Measurements from ENCODE around the gene CASQ1. TPM values are rescaled to one million over a fixed set of nuclear protein-coding genes. Genes with fewer than 3 reads are reported as not detected.

Gene CASQ1
- total RNA-seq, 2 experiments from 2014 or later = not detected

GRCh38 chr1:160171980-160172379 is 18.4 kb upstream of the CASQ1 start:
- Mint-ChIP-seq H3K4me1 (peaks cover 10% of the 10 kb centered on the region), H3K27ac (no peak overlapping the region), H3K27me3 (peaks cover 12% of the 10 kb centered on the region), H3K9me3 (no peaks in the 10 kb centered on the region), H3K36me3 (ENCODE audit: low read depth) (no peaks in the 10 kb centered on the region), H3K4me3 (no peak overlapping the region)
- CTCF ChIA-PET = interaction anchor here (1.0 to 1.3 kb wide), 3 partner anchors 27 to 120 kb away, joined by 3 to 4 read pairs (median 3); no protein-coding TSS in a partner anchor
- DNase-seq = no peak
- POLR2A ChIA-PET = no interaction called here

- no peak overlapping the region for H3K27ac Mint-ChIP-seq
- H3K36me3 Mint-ChIP-seq (ENCODE audit: low read depth) = no peaks in the 10 kb centered on the region
- H3K4me1 Mint-ChIP-seq = peaks cover 1% of the 10 kb centered on the region
- H3K4me3 Mint-ChIP-seq = no peak overlapping the region
- CTCF ChIA-PET = interaction anchor here (1.0 kb wide), 1 partner anchor 43 kb away, joined by 3 read pairs; no protein-coding TSS in a partner anchor
- POLR2A ChIA-PET = no interaction called here
- H3K27me3 Mint-ChIP-seq = peaks cover 20% of the 10 kb centered on the region
- H3K9me3 Mint-ChIP-seq = no peaks in the 10 kb centered on the region
- no peak for DNase-seq
Observed at GRCh38 chr1:160177231-160177630, 13.1 kb upstream of the CASQ1 start.

- DNase-seq = no peak
- Mint-ChIP-seq H3K27me3 (peaks cover 17% of the 10 kb centered on the region), H3K9me3 (no peaks in the 10 kb centered on the region), H3K4me3 (no peak overlapping the region), H3K4me1 (peaks cover 1% of the 10 kb centered on the region), H3K27ac (no peak overlapping the region), H3K36me3 (ENCODE audit: low read depth) (no peaks in the 10 kb centered on the region)
- CTCF ChIA-PET = interaction anchor here (1.0 to 1.4 kb wide), 2 partner anchors 14 to 42 kb away, joined by 3 read pairs; no protein-coding TSS in a partner anchor
- POLR2A ChIA-PET = no interaction called here
Observed at GRCh38 chr1:160177667-160178066, 12.7 kb upstream of the CASQ1 start.

- ChIA-PET POLR2A (no interaction called here), CTCF (interaction anchor here (1.4 kb wide), 1 partner anchor 13 kb away, joined by 3 read pairs; no protein-coding TSS in a partner anchor)
- DNase-seq = no peak
- Mint-ChIP-seq H3K4me3 (no peak overlapping the region), H3K36me3 (ENCODE audit: low read depth) (no peaks in the 10 kb centered on the region), H3K27ac (no peak overlapping the region), H3K9me3 (no peaks in the 10 kb centered on the region), H3K27me3 (peaks cover 13% of the 10 kb centered on the region), H3K4me1 (no peaks in the 10 kb centered on the region)
Observed at GRCh38 chr1:160178731-160179130, 11.6 kb upstream of the CASQ1 start.

GRCh38 chr1:160179336-160179735 is 11.0 kb upstream of the CASQ1 start:
- POLR2A ChIA-PET = no interaction called here
- no peaks in the 10 kb centered on the region for H3K36me3 Mint-ChIP-seq (ENCODE audit: low read depth)
- CTCF ChIA-PET = interaction anchor here (1.4 kb wide), 1 partner anchor 13 kb away, joined by 3 read pairs; no protein-coding TSS in a partner anchor

GRCh38 chr1:160186246-160186645 is 4.1 kb upstream of the CASQ1 start:
- H3K36me3 Mint-ChIP-seq (ENCODE audit: low read depth) = no peaks in the 10 kb centered on the region
- no peak overlapping the region for H3K27ac Mint-ChIP-seq
- ChIA-PET POLR2A (no interaction called here), CTCF (interaction anchor here (1.2 kb wide), 1 partner anchor 13 kb away, joined by 3 read pairs; no protein-coding TSS in a partner anchor)
- DNase-seq = no peak
- no peaks in the 10 kb centered on the region for H3K4me1 Mint-ChIP-seq
- H3K27me3 Mint-ChIP-seq = peaks cover 7% of the 10 kb centered on the region
- no peaks in the 10 kb centered on the region for H3K9me3 Mint-ChIP-seq
- H3K4me3 Mint-ChIP-seq = no peak overlapping the region

More at GRCh38 chr1:160179336-160179735, 11.0 kb upstream of the CASQ1 start:
- peaks cover 12% of the 10 kb centered on the region for H3K27me3 Mint-ChIP-seq
- H3K4me1 Mint-ChIP-seq = no peaks in the 10 kb centered on the region
- H3K4me3 Mint-ChIP-seq = no peak overlapping the region
- DNase-seq = no peak
- no peaks in the 10 kb centered on the region for H3K9me3 Mint-ChIP-seq
- H3K27ac Mint-ChIP-seq = no peak overlapping the region

GRCh38 chr1:160186729-160187128 is 3.6 kb upstream of the CASQ1 start:
- no peaks in the 10 kb centered on the region for H3K9me3 Mint-ChIP-seq
- H3K27ac Mint-ChIP-seq = no peak overlapping the region
- H3K4me3 Mint-ChIP-seq = no peak overlapping the region
- no peaks in the 10 kb centered on the region for H3K4me1 Mint-ChIP-seq
- CTCF ChIA-PET = interaction anchor here (1.2 kb wide), 1 partner anchor 13 kb away, joined by 3 read pairs; no protein-coding TSS in a partner anchor
- no peaks in the 10 kb centered on the region for H3K36me3 Mint-ChIP-seq (ENCODE audit: low read depth)
- DNase-seq = no peak
- peaks cover 7% of the 10 kb centered on the region for H3K27me3 Mint-ChIP-seq
- POLR2A ChIA-PET = no interaction called here

- no peak overlapping the region for H3K4me3 Mint-ChIP-seq
- no peak overlapping the region for H3K27ac Mint-ChIP-seq
- ChIA-PET POLR2A (interaction anchor here (0.6 kb wide), 1 partner anchor 11 kb away, joined by 3 read pairs; no protein-coding TSS in a partner anchor), CTCF (no interaction called here)
- no peak for DNase-seq
- H3K9me3 Mint-ChIP-seq = no peaks in the 10 kb centered on the region
- H3K27me3 Mint-ChIP-seq = peaks cover 7% of the 10 kb centered on the region
- no peaks in the 10 kb centered on the region for H3K36me3 Mint-ChIP-seq (ENCODE audit: low read depth)
- no peaks in the 10 kb centered on the region for H3K4me1 Mint-ChIP-seq
Observed at GRCh38 chr1:160187407-160187806, 3.0 kb upstream of the CASQ1 start.

GRCh38 chr1:160188341-160188740 is 2.0 kb upstream of the CASQ1 start:
- no peak for DNase-seq
- Mint-ChIP-seq H3K9me3 (no peaks in the 10 kb centered on the region), H3K4me3 (no peak overlapping the region), H3K27me3 (peaks cover 5% of the 10 kb centered on the region), H3K36me3 (ENCODE audit: low read depth) (no peaks in the 10 kb centered on the region), H3K4me1 (no peaks in the 10 kb centered on the region), H3K27ac (no peak overlapping the region)
- ChIA-PET POLR2A (no interaction called here), CTCF (interaction anchor here (1.6 kb wide), 1 partner anchor 104 kb away, joined by 4 read pairs; no protein-coding TSS in a partner anchor)

GRCh38 chr1:160191756-160192155 is 1.4 kb downstream of the CASQ1 start:
- Mint-ChIP-seq H3K36me3 (ENCODE audit: low read depth) (no peaks in the 10 kb centered on the region), H3K9me3 (no peaks in the 10 kb centered on the region), H3K4me1 (no peaks in the 10 kb centered on the region), H3K27ac (no peak overlapping the region), H3K4me3 (no peak overlapping the region), H3K27me3 (peaks cover 4% of the 10 kb centered on the region)
- CTCF ChIA-PET = interaction anchor here (1.1 to 3.0 kb wide), 6 partner anchors 12 to 185 kb away, joined by 3 to 21 read pairs (median 7); no protein-coding TSS in a partner anchor
- POLR2A ChIA-PET = no interaction called here
- no peak for DNase-seq

- Mint-ChIP-seq H3K9me3 (no peaks in the 10 kb centered on the region), H3K27me3 (peaks cover 4% of the 10 kb centered on the region)
- POLR2A ChIA-PET = no interaction called here
Observed at GRCh38 chr1:160192234-160192633, 1.9 kb downstream of the CASQ1 start.

GRCh38 chr1:160193091-160193819 is 2.9 kb downstream of the CASQ1 start:
- CTCF ChIA-PET = interaction anchor here (0.6 to 3.0 kb wide), 21 partner anchors 8 to 187 kb away, joined by 3 to 21 read pairs (median 5); partner anchors contain the start of gene PEX19
- peaks cover 4% of the 10 kb centered on the region for H3K27me3 Mint-ChIP-seq
- DNase-seq = peak; percentile 85
- no peaks in the 10 kb centered on the region for H3K4me1 Mint-ChIP-seq
- H3K27ac Mint-ChIP-seq = no peak overlapping the region
- H3K4me3 Mint-ChIP-seq = no peak overlapping the region
- no peaks in the 10 kb centered on the region for H3K36me3 Mint-ChIP-seq (ENCODE audit: low read depth)
- POLR2A ChIA-PET = no interaction called here
- H3K9me3 Mint-ChIP-seq = no peaks in the 10 kb centered on the region

More at GRCh38 chr1:160192234-160192633, 1.9 kb downstream of the CASQ1 start:
- Mint-ChIP-seq H3K36me3 (ENCODE audit: low read depth) (no peaks in the 10 kb centered on the region), H3K4me3 (no peak overlapping the region), H3K27ac (no peak overlapping the region), H3K4me1 (no peaks in the 10 kb centered on the region)
- CTCF ChIA-PET = interaction anchor here (1.1 to 3.0 kb wide), 8 partner anchors 11 to 184 kb away, joined by 3 to 21 read pairs (median 6); no protein-coding TSS in a partner anchor
- DNase-seq = no peak

Data from activated CD4-positive, alpha-beta T cell treated with anti-CD3 and anti-CD28 coated beads, Interleukin-2, amount 10 ng/mL, durations not matched to agents 7 days and 5 days (primary cell).